ENCODE results near the gene MORC4. TPM values are rescaled to one million over a fixed set of nuclear protein-coding genes. Genes with fewer than 3 reads are reported as not detected.
"Not testable (repeated sequence)": the region's sequence is repeated elsewhere in the genome, so short reads cannot be mapped to it uniquely, and the experiment has no call there.

MORC4 gene
- total RNA-seq, 4 donors from 2014 or later = 15.3 to 44.9 (median 24.1) TPM

DNA sequence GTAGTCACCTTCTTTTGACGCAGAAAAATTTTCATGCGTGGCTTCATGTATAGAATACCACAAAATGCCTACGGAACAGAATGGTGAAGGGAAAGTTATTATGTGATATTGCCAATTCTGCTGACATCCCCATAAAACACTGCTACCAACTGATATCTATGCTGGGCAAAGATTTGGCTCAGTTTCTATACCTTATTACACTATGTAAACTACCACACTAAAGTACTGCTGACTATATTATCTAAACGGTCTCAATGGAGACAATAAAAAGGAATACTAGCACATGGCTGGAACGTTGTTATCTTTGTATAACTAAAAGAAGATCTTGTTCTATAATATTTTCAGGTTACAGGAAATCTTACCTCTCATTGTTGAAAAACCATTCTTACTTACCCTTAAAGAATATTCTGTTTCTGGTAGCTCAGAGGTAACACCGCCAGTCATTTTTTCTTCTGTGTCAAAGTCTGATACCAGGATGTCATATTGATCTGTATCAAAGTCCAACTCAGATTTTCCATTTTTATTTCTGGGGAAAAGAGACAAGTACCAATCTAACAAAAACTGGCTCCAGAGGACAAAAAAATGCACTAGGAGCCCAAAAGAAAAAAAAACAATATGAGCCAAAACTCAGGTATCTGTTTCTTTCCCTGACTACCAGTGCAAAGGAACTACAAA, 18.9 kb downstream of the MORC4 start:
- H3K9me3 ChIP-seq = no peaks in the 10 kb centered on the region
- DNase-seq = no peak
- TF ChIP-seq CTCF (IDR thresholded peaks at IDR 0.05) (no peak), POLR2A (IDR thresholded peaks at IDR 0.05) (no peak)
- H3K27me3 ChIP-seq = no peaks in the 10 kb centered on the region
- H3K36me3 ChIP-seq = no peaks in the 10 kb centered on the region
- H3K4me1 ChIP-seq = no peaks in the 10 kb centered on the region
- intact Hi-C loops (cut with DNase I; ENCODE audit: low total_unique reads) = no loop called here
- no peak overlapping the region for H3K27ac ChIP-seq
- no peak overlapping the region for H3K4me3 ChIP-seq

GRCh38 chrX:106976416-106976815, 23.6 kb downstream of the MORC4 start:
- DNase-seq = no peak
- no peaks in the 10 kb centered on the region for H3K27me3 ChIP-seq
- TF ChIP-seq POLR2A (IDR thresholded peaks at IDR 0.05) (no peak), CTCF (IDR thresholded peaks at IDR 0.05) (no peak)
- no peak overlapping the region for H3K27ac ChIP-seq
- H3K36me3 ChIP-seq = no peaks in the 10 kb centered on the region
- intact Hi-C loops (cut with DNase I; ENCODE audit: low total_unique reads) = no loop called here
- H3K4me3 ChIP-seq = no peak overlapping the region
- H3K9me3 ChIP-seq = no peaks in the 10 kb centered on the region
- no peaks in the 10 kb centered on the region for H3K4me1 ChIP-seq

DNA sequence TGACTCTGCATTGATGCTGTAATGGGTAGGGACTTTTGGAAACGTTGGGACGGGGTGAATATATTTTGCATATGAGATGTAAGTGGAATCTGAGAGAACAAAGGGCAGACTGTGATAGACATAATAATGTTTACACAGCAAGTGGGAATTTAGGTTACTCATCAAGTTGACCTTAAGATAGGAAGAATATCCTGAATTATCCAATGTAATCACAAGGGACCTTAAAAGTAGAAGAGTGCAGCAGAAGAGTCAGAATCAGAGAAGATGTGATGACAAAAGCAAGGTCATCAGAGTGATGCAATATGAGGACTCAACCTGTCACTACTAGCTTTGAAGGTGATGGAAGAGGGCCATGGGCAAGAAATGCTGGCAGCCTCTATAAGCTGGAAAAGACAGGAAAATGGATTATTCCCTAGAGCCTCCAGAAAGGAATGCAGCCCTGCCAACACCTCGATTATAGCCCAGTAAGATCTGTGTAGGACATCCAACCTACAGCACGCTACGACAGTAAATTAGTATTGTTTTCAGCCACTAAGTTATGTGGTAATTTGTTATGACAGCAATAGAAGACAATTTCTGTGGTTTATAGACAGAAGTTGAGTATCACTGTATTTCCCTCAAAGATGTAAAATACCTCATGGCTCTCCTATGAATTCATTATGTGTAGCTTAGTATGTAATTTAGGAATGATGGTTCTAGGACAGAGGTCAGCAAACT, 26.4 kb downstream of the MORC4 start:
- intact Hi-C loops (cut with DNase I; ENCODE audit: low total_unique reads) = no loop called here
- no peak overlapping the region for H3K27ac ChIP-seq
- DNase-seq = no peak
- H3K4me3 ChIP-seq = no peak overlapping the region
- no peaks in the 10 kb centered on the region for H3K27me3 ChIP-seq
- no peaks in the 10 kb centered on the region for H3K36me3 ChIP-seq
- H3K9me3 ChIP-seq = no peaks in the 10 kb centered on the region
- H3K4me1 ChIP-seq = no peaks in the 10 kb centered on the region
- TF ChIP-seq CTCF (IDR thresholded peaks at IDR 0.05) (no peak), POLR2A (IDR thresholded peaks at IDR 0.05) (no peak)

DNA sequence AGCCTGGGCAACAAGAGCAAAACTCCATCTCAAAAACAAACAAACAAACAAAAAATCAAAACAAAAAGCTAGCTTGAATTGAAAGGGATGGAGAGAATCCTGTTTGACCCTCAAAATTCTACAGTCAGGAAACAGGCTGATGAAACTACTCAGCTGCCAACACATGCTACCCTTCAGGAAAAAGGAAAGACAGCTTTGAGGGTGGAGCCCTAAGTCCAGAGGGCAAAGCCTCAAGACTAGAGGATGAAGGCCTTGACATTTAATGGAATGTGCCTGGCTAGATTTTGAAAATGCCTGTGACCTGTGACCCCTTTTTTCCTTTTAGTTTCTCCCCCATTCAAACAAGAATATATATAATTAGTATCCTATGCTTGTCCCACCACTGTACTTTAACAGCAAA, 27.1 kb downstream of the MORC4 start:
- Histone ChIP-seq H3K4me1 (no peaks in the 10 kb centered on the region), H3K4me3 (no peak overlapping the region), H3K36me3 (no peaks in the 10 kb centered on the region), H3K27me3 (no peaks in the 10 kb centered on the region), H3K27ac (no peak overlapping the region), H3K9me3 (no peaks in the 10 kb centered on the region)
- TF ChIP-seq POLR2A (IDR thresholded peaks at IDR 0.05) (no peak), CTCF (IDR thresholded peaks at IDR 0.05) (no peak)
- intact Hi-C loops (cut with DNase I; ENCODE audit: low total_unique reads) = no loop called here
- no peak for DNase-seq

DNA sequence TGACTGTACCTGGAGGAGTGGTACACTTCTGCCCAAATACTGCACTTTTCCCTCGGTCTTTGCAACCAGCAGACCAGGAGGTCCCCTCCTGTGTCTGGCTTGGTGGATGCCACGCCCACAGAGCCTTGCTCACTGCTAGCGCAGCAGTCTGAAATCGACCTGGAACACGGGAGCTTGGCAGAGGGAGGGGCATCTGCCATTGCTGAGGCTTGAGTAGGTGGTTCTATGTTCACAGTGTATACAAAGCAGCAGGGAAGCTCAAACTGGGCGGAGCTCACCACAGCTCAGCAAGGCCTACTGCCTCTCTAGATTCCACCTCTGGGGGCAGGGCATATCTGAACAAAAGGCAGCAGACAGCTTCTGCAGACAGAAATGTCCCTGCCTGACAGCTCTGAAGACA, 33.5 kb downstream of the MORC4 start:
- H3K9me3 ChIP-seq; H3K27ac ChIP-seq; DNase-seq; intact Hi-C loops (cut with DNase I; ENCODE audit: low total_unique reads); H3K4me3 ChIP-seq; H3K4me1 ChIP-seq; H3K36me3 ChIP-seq; H3K27me3 ChIP-seq: not testable (repeated sequence)

All from uterus (tissue), 4 donors.